Heart left ventricle (tissue), 13 donors: Measurements from ENCODE around the gene TUT7.

Experiments used
- CTCF ChIP-seq, 12 donors: fragments of 200-600 bp; sonication (generic) in 4 of 12; IDR thresholded peaks; one replicate each; pipeline versions ENCODE4 v1.5.0 to v1.8.0; 2018 to 2022; ENCODE audit warnings: antibody characterized with exemption in 12 of 12, mild to moderate bottlenecking in 5 of 12
- POLR2A ChIP-seq, 2 donors: fragments of 450-650 bp; IDR thresholded peaks; one replicate each; pipeline ENCODE4 v1.6.1; 2017; ENCODE audit warnings: antibody characterized with exemption in 2 of 2, mild to moderate bottlenecking in 2 of 2, moderate library complexity in 2 of 2
- donor health status: ischemic (EF 13 %, LVEDD 7.1; RV severe dilation, severe dysfunction).
- donor health status: DM: no; HTN: yes; CAD: no.
- donor health status: DM: no; HTN: no; CAD: no.
- donor health status: ischemic (EF 25% LVEDD 6.9; RV normal size, moderate dysfunction).
- donor health status: ischemic (EF 25% LVEDD 5.7; RV mildly dilated, moderate dysfunction).
- donor health status: ischemic (EF 35%, LVEDD 5.7; RV mildly dilated, moderate dysfunction).
- donor health status: nonischemic (EF 11% LVEDD 7.7; RV severe dilation, severe dysfunction).
- donor health status: DM: yes; HTN: yes; CAD: no.
- donor health status: PGD.
- donor health status: ischemic (EF 29% LVEDD 5.4; RV normal size, mild dysfunction).
- donor health status: nonischemic (EF 23%, LVEDD 6.1; RV moderate dilation, normal function).

GRCh38 chr9:86281593-86282076, 72.6 kb downstream of the TUT7 start:
- TF ChIP-seq CTCF (IDR thresholded peaks at IDR 0.05) = no peak
- no peak for TF ChIP-seq POLR2A (IDR thresholded peaks at IDR 0.05)
